Activated naive CD4-positive, alpha-beta T cell treated with anti-CD3 and anti-CD28 coated beads, Interleukin-2, amount 50 U/mL, for 24 hours (primary cell): ENCODE results near the gene DUSP28.

Source experiments
- H3K27ac Mint-ChIP-seq: one replicate; pipeline ENCODE4 v1.8.0; 2021; ENCODE audit warnings: mild to moderate bottlenecking, mixed read lengths
- H3K27me3 Mint-ChIP-seq: one replicate; pipeline ENCODE4 v1.8.0; 2021; ENCODE audit warnings: mixed read lengths
- H3K36me3 Mint-ChIP-seq: one replicate; pipeline ENCODE4 v1.8.0; 2021; ENCODE audit warnings: mixed read lengths
- H3K4me1 Mint-ChIP-seq: one replicate; pipeline ENCODE4 v1.8.0; 2021; ENCODE audit warnings: mixed read lengths
- H3K4me3 Mint-ChIP-seq: one replicate; pipeline ENCODE4 v1.8.0; 2021; ENCODE audit warnings: mild to moderate bottlenecking, mixed read lengths
- H3K9me3 Mint-ChIP-seq: one replicate; pipeline ENCODE4 v1.8.0; 2021; ENCODE audit warnings: mixed read lengths

DUSP28 gene

DNA sequence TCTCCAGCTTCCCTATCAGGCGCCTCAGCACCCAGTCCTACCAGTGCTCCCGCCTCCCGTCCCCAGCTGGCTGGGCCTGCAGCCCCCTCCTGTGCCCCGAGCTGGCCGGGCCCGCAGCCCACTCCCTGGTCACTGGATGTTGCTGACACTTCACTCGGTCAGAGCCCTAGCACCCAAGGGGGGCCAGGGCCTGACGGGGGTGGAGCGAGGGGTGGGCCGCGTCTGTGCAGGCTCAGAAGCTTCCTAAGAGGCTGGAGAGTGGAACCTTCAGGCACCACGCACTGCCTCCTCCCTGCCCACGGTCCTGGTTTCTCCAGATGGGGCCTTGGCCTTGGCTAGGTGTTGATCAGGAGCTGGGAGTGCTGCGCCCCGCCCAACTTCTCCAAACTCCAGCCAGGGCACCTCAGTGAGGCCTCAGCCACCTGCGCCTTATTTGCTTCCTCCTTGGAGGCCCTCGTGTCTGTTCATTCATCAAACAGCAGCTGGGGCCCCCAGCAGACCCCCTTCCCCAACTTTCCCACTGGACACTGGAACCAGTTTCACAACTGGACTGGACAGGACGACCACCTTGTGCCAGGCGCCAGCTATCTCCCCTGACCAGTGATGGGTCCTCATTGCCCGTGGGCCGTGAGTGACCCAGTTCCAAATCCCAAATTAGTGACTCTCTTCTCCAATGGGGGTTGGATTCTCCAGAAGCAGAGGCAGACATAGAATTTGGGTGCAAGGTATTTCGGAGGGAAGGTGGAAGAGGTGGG is 43.1 kb downstream of the DUSP28 start:
- no peaks in the 10 kb centered on the region for H3K27me3 Mint-ChIP-seq
- H3K27ac Mint-ChIP-seq: no peak overlapping the region
- H3K4me3 Mint-ChIP-seq: no peak overlapping the region
- H3K4me1 Mint-ChIP-seq: no peaks in the 10 kb centered on the region
- no peaks in the 10 kb centered on the region for H3K9me3 Mint-ChIP-seq
- no peaks in the 10 kb centered on the region for H3K36me3 Mint-ChIP-seq

DNA sequence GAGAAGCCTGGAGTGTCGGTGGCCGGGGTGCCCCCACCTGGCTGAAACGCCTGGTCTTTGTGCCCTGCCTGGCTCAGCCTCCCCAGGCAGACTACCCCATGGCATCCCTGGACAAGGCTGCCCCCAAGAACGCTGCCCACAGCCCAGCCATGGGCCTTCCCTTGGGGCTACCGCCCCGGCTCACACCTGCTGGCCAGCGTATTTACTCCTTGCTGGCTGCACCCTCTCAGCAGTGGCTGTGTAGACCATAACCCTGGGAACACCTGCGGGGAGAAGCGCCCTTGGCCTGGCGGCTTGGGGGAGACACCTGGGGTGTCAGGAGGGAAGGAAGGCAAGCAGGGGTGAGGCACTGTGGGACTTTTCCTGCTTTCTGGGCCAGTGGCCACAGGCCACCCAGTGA is 43.7 kb downstream of the DUSP28 start:
- Mint-ChIP-seq H3K27ac (no peak overlapping the region), H3K4me3 (no peak overlapping the region), H3K36me3 (no peaks in the 10 kb centered on the region)

DNA sequence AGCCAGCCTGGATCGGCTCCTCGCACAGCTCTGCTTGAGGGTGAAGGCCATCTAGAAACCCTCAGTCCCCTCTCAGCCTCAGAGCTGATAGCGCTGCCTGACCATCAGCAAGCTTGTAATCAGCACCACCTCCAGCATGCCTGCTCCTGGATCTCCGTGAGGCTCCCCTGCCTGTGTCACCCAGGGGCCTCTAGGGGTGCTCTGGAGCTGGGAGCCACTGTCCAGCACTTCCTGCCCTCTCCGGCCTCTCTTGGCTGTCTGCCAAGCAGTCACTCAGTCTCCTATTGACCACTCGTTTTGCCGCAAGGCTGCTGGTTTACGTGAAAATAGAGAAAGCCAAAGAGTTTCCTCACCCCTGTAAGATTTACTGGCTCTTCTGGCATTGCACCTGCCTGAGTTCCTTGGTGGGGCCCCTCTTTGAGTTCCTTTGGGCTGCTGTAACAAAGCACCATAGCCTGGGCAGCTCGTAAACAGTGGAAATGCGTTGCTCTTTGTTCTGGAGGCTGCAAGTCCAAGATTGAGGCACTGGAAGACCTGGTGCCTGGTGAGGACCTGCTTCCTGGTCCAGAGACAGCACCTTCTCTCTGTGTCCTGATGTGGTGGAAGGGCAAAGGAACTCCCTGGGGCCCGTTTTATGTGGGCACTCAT is 44.3 kb downstream of the DUSP28 start:
- no peaks in the 10 kb centered on the region for H3K27me3 Mint-ChIP-seq
- H3K36me3 Mint-ChIP-seq: no peaks in the 10 kb centered on the region
- no peaks in the 10 kb centered on the region for H3K4me1 Mint-ChIP-seq
- no peak overlapping the region for H3K27ac Mint-ChIP-seq
- no peaks in the 10 kb centered on the region for H3K9me3 Mint-ChIP-seq
- no peak overlapping the region for H3K4me3 Mint-ChIP-seq

More for the DNA sequence above, 43.7 kb downstream of the DUSP28 start:
- no peaks in the 10 kb centered on the region for H3K4me1 Mint-ChIP-seq
- no peaks in the 10 kb centered on the region for H3K27me3 Mint-ChIP-seq
- no peaks in the 10 kb centered on the region for H3K9me3 Mint-ChIP-seq

DNA sequence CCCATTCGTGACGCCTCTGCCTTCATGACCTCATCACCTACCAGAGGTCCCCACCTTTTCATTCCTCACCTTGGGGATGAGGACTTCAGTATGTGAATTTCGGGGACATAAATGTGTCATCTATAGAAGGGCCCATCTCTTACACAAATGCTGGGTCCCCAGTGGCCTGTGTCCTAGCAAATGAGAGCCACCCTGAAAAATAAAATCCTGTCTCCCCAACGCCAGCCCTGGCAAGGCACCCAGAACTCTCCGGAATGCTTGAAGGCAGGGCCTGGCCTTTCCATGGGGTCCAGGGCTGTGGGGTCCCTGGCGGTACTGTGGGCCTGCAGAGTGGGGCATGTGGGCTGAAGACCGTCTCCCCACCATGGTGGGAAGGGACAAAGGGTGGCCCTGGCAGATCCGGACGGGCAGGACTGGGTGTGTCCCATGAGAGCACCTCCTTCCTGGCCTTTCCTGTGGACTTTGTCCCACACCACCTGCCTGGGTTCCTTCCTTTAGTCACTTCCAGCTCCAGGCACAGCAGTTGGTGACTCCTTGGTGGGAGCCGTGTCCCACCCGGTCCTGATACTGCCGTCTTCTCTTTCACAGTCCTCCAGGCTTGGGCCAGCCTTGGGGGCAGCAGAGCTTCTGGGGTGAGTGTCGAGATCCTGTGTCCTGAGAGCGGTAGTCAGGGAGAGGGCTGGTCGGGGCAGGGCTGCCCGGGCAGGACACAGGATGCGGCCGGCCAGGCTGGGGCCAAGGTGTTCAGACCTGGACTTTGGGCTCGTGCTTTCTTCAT is 45.0 kb downstream of the DUSP28 start:
- Mint-ChIP-seq H3K9me3 (no peaks in the 10 kb centered on the region), H3K27ac (no peak overlapping the region), H3K4me3 (no peak overlapping the region), H3K36me3 (no peaks in the 10 kb centered on the region), H3K27me3 (no peaks in the 10 kb centered on the region), H3K4me1 (no peaks in the 10 kb centered on the region)

DNA sequence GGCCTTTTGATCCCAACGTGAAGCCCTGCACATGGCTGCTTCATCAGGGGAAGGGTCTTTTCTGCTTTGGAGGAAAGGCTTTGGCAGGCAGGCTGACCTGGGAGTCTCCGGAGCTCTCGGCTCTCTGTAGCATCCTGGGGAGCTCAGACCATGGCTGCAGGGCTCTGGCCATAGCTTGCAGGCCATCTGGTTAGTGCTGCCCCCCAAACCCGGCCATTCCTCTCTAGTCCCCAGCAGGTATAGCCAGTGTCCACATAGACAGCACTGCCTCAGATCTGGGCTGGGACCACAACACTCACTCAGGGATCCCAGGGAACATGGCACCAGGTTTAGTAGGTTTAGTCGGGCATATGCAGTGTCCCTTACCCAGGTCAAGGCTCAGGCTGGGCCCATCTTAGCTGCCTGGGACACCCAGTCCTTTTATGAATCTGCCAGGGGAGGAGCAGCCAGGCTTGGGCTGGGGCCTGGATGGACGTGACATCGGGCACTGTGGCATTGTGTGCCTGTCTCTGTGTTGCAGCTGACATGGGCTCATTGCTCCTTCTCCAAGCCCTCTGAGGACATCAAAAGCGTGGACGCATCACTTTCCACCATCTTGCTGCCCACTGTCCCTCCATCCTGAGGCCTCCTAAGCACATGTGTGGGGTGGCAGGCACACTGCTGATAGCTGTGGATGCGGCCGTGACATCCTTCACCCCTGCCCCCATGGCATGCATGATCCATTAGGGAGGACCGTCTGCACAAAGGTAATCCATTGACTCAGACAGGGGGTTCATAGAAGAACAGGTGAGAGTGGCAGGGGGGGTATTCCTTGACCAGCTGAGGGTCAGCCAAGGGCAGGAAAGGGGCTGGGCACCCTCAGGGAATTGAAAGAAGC is 45.9 kb downstream of the DUSP28 start:
- H3K36me3 Mint-ChIP-seq: no peaks in the 10 kb centered on the region
- H3K27me3 Mint-ChIP-seq: no peaks in the 10 kb centered on the region
- H3K9me3 Mint-ChIP-seq: no peaks in the 10 kb centered on the region
- H3K27ac Mint-ChIP-seq: no peak overlapping the region
- no peak overlapping the region for H3K4me3 Mint-ChIP-seq
- no peaks in the 10 kb centered on the region for H3K4me1 Mint-ChIP-seq

DNA sequence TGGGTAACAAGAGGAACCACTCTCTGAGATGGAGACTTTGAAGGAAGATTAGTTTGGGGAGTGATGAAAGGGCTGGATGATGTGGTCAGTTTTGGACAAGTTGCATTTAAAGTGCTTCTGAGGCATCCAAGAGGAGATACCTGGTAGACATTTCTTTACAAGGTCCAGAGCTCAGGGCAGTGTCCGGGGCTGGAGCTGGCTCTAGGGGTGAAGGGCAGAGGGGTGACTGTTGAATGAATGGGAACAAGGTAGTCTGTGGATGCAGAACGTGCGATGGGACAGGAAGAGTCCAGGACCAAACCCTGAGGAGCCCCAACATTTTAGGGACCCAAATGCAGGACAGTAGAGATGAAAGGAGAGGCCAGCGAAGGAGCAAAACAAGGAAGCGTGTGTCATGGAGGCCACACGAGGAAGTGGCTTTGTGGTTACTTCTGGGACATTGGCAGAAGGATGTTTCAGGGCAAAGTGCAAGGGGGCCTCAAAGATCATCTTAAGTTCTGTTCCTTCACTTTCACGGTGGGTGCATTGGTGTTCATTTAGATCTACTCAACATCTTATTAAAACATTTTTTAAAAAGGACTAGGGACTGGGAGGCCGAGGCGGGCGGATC is 51.5 kb downstream of the DUSP28 start:
- no peaks in the 10 kb centered on the region for H3K9me3 Mint-ChIP-seq
- no peak overlapping the region for H3K4me3 Mint-ChIP-seq
- no peaks in the 10 kb centered on the region for H3K27me3 Mint-ChIP-seq
- peaks cover 9% of the 10 kb centered on the region for H3K4me1 Mint-ChIP-seq
- no peak overlapping the region for H3K27ac Mint-ChIP-seq
- H3K36me3 Mint-ChIP-seq: peaks cover 7% of the 10 kb centered on the region
